Progenitor cell of endocrine pancreas (in vitro differentiated cells): ENCODE measurements around the gene LCN6. TPM values are rescaled to one million over a fixed set of nuclear protein-coding genes. Genes with fewer than 3 reads are reported as not detected.

Experiments used
- DNase-seq: peaks from one replicate; pipeline ENCODE4 v3.0.0; 2021; ENCODE audit warnings: low spot score; ENCODE audit not compliant: unreplicated experiment
- H3K27ac Mint-ChIP-seq: 2 replicates; pipeline ENCODE4 v1.8.0; 2021; ENCODE audit warnings: mild to moderate bottlenecking, moderate library complexity, mixed read lengths
- H3K27me3 Mint-ChIP-seq: 2 replicates; pipeline ENCODE4 v1.8.0; 2021; ENCODE audit warnings: mixed read lengths
- H3K36me3 Mint-ChIP-seq: 2 replicates; pipeline ENCODE4 v1.8.0; 2022; ENCODE audit warnings: mixed read lengths; ENCODE audit not compliant: insufficient read depth
- H3K4me1 Mint-ChIP-seq: 2 replicates; pipeline ENCODE4 v1.8.0; 2021; ENCODE audit warnings: low read depth, mixed read lengths
- H3K4me3 Mint-ChIP-seq: 2 replicates; pipeline ENCODE4 v1.8.0; 2021; ENCODE audit warnings: low read depth, mild to moderate bottlenecking, moderate library complexity, mixed read lengths
- H3K9me3 Mint-ChIP-seq: 2 replicates; pipeline ENCODE4 v1.8.0; 2021; ENCODE audit warnings: low read depth, mixed read lengths
- total RNA-seq: library from RNA; stranded (reverse); gene quantifications from 2 replicates; pipeline ENCODE4 v1.2.1, GENCODE V29; 2021
- TF ChIP-seq, protein P1 (sequence below): fragments of 200-600 bp; sonication (generic); IDR thresholded peaks from one replicate; pipeline ENCODE4 v1.5.0; 2021; ENCODE audit warnings: antibody characterized with exemption, mild to moderate bottlenecking; ENCODE audit not compliant: unreplicated experiment

Gene LCN6
- total RNA-seq, 1 donor from 2014 or later, result not detected

DNA sequence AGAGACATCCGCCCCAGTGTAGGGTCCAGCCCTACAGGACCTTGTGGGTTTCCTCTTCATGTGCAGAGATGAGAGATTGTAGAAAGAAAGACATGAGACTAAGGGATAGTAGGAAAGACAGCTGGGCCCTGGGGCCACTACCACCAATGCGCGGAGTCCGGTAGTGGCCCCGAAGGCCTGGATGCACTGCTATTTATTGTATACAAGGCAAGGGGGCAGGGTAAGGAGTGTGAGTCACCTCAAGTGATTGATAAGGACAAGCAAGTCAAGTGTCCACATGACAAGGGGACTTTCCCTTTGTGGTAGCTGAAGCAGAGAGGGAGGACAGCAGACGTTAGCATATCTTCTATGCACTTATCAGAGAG lies 36.7 kb upstream of the LCN6 start:
- H3K27me3 Mint-ChIP-seq, result no peaks in the 10 kb centered on the region
- no peak overlapping the region for H3K27ac Mint-ChIP-seq
- no peaks in the 10 kb centered on the region for H3K9me3 Mint-ChIP-seq
- no peak overlapping the region for H3K4me3 Mint-ChIP-seq
- DNase-seq, result no peak
- H3K36me3 Mint-ChIP-seq, result no peaks in the 10 kb centered on the region
- TF ChIP-seq, protein P1, sequence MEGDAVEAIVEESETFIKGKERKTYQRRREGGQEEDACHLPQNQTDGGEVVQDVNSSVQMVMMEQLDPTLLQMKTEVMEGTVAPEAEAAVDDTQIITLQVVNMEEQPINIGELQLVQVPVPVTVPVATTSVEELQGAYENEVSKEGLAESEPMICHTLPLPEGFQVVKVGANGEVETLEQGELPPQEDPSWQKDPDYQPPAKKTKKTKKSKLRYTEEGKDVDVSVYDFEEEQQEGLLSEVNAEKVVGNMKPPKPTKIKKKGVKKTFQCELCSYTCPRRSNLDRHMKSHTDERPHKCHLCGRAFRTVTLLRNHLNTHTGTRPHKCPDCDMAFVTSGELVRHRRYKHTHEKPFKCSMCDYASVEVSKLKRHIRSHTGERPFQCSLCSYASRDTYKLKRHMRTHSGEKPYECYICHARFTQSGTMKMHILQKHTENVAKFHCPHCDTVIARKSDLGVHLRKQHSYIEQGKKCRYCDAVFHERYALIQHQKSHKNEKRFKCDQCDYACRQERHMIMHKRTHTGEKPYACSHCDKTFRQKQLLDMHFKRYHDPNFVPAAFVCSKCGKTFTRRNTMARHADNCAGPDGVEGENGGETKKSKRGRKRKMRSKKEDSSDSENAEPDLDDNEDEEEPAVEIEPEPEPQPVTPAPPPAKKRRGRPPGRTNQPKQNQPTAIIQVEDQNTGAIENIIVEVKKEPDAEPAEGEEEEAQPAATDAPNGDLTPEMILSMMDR, result no peak
- peaks cover 53% of the 10 kb centered on the region for H3K4me1 Mint-ChIP-seq

DNA sequence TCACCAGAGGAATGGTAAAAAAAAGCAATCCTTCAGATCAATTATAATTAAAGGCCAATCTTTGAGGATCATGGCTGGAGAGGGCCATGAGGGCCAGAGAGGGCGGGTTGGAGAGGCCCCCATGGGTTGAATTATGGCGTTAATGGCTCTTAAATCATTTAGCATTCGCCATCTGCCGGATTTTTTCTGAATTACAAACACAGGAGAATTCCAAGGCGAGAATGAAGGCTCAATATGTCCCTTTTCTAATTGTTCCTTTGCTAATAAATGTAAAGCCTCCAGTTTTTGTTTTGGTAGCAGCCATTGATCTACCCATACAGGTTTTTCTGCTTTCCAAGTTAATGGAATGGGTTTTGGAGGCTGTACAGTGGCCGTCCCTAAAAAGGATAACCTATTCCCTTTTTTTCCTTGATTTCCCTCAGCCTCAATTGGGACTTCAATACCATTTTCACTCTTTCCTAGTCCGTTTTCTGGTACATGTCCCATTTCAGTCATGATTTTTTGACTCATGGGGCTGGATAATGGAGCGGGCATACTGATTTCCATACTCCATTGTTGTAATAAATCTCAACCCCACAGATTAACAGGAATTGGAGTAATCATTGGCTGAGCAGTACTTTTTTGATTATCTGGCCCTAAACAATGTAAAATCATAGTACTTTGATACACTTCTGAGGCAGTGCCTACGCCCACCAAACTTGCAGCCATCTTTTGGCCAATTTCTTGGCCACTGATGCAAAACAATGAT lies 36.1 kb upstream of the LCN6 start:
- Mint-ChIP-seq H3K27ac (no peak overlapping the region), H3K36me3 (no peaks in the 10 kb centered on the region), H3K9me3 (no peaks in the 10 kb centered on the region), H3K4me1 (peaks cover 50% of the 10 kb centered on the region), H3K4me3 (no peak overlapping the region), H3K27me3 (no peaks in the 10 kb centered on the region)
- no peak for DNase-seq
- TF ChIP-seq, protein P1, result peak; percentile 46

DNA sequence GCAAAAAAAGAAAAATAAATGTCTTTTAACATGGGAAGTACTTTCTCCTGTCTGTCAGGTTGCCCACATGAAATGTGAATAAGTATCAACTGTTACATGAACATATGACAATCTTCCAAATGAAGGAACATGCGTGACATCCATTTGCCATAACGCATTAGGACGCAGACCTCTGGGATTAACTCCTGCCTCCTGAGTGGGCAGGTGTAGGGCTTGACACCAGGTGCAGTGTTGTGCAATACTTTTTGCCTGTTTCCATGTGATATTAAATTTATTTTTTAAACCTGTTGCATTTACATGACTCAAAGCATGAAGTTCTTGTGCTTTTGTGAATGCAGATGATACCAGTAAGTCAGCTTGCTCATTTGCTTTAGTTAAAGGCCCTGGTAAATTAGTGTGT lies 34.1 kb upstream of the LCN6 start:
- no peak for DNase-seq
- no peaks in the 10 kb centered on the region for H3K36me3 Mint-ChIP-seq
- no peak overlapping the region for H3K4me3 Mint-ChIP-seq
- peaks cover 33% of the 10 kb centered on the region for H3K4me1 Mint-ChIP-seq
- H3K27me3 Mint-ChIP-seq, result peaks cover 13% of the 10 kb centered on the region
- no peaks in the 10 kb centered on the region for H3K9me3 Mint-ChIP-seq
- no peak overlapping the region for H3K27ac Mint-ChIP-seq
- TF ChIP-seq, protein P1, result no peak

DNA sequence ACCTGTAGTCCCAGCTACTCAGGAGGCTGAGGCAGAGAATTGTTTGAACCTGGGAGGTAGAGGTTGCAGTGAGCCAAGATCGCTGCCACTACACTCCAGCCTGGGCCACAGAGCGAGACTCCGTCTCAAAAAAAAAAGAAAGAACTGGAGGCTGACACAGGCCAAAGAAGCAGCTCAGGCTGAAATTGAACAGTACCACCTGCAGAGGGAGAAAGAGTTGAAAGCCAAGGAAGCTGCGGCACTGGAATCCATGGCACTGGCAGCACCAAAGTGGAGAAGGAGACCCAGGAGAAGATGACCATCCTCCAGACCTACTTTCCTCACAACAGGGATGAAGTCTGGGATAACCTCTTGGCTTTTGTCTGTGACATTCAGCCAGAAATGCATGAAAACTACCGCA lies 31.5 kb upstream of the LCN6 start:
- Mint-ChIP-seq H3K27me3 (peaks cover 16% of the 10 kb centered on the region), H3K27ac (no peak overlapping the region), H3K4me3 (no peak overlapping the region), H3K9me3 (no peaks in the 10 kb centered on the region), H3K36me3 (no peaks in the 10 kb centered on the region), H3K4me1 (peaks cover 32% of the 10 kb centered on the region)
- TF ChIP-seq, protein P1, result peak; percentile 34
- no peak for DNase-seq

DNA sequence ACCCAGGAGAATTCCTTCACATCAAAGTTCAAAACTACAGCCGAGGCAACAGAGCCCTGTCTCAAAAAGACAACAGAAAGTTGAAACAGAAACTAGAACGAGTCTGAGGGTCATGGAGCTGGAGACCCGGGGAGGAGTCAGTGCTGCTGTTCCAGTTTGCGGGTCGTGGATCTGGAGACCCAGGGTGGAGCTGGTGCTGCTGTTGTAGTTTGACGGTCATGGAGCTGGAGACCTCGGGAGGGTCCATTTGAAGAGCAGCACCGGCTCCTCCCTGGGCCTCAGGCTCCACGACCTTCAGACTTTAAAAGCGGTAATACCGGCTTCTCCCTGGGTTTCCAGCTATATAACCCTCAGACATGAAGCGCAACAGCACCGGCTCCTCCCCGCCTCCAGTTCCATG lies 29.0 kb upstream of the LCN6 start:
- peaks cover 20% of the 10 kb centered on the region for H3K4me1 Mint-ChIP-seq
- DNase-seq, result no peak
- H3K36me3 Mint-ChIP-seq, result no peaks in the 10 kb centered on the region
- H3K9me3 Mint-ChIP-seq, result peaks cover 7% of the 10 kb centered on the region
- peaks cover 16% of the 10 kb centered on the region for H3K27me3 Mint-ChIP-seq
- no peak overlapping the region for H3K4me3 Mint-ChIP-seq
- TF ChIP-seq, protein P1, result no peak
- H3K27ac Mint-ChIP-seq, result no peak overlapping the region
